K562 (cell line): ENCODE data around the gene PRR29. TPM values are rescaled to one million over a fixed set of nuclear protein-coding genes. Genes with fewer than 3 reads are reported as not detected.
A peak's percentile ranks its signal among the peaks of the same experiment; 100 is the strongest.

Experiments
- CBX5 ChIP-seq: IDR thresholded peaks from 2 replicates; pipeline ENCODE4 v1.6.1; 2014; ENCODE audit warnings: low read depth, borderline replicate concordance
- CHD7 ChIP-seq: fragments of 200-600 bp; sonication (generic); IDR thresholded peaks from one replicate; pipeline ENCODE4 v1.6.1; 2012; ENCODE audit warnings: mild to moderate bottlenecking, low read depth, low read length, inconsistent platforms
- CTCF ChIP-seq, 3 experiments: IDR thresholded peaks in 2 of 3; conservative IDR thresholded peaks in 1 of 3; 2 replicates each; pipeline ENCODE4 v1.5.1; 2011 to 2012; ENCODE audit warnings: low read length in 3 of 3, mild to moderate bottlenecking in 3 of 3, control low read depth in 2 of 3, improper control_type of control experiment in 1 of 3, inconsistent platforms in 1 of 3, low read depth in 1 of 3, mixed read lengths in 1 of 3, moderate library complexity in 1 of 3; ENCODE audit not compliant: insufficient read depth in 2 of 3
- EP300 ChIP-seq: IDR thresholded peaks from 2 replicates; pipeline ENCODE4 v1.6.1; 2012; ENCODE audit warnings: low read length, improper control_type of control experiment
- HDAC1 ChIP-seq, 2 experiments: fragments of 450-650 bp; IDR thresholded peaks; 2 replicates each; pipeline ENCODE4 v1.6.1; 2016 to 2017; ENCODE audit warnings: inconsistent platforms in 1 of 2, mild to moderate bottlenecking in 1 of 2, moderate library complexity in 1 of 2
- JUND ChIP-seq, 2 experiments: IDR thresholded peaks; 2 replicates in 1 of 2; 3 replicates in 1 of 2; pipeline ENCODE4 v1.6.1; 2011; ENCODE audit warnings: borderline replicate concordance in 2 of 2, low read depth in 2 of 2, low read length in 2 of 2, improper control_type of control experiment in 1 of 2, missing biosample characterization in 1 of 2, missing genetic modification characterization in 1 of 2, missing genetic modification reagents in 1 of 2
- KLF6 ChIP-seq: fragments of 250-450 bp; sonication (Bioruptor Pico); IDR thresholded peaks from 2 replicates; pipeline ENCODE4 v1.4.0; 2020; ENCODE audit warnings: mild to moderate bottlenecking, moderate library complexity, borderline replicate concordance
- MXI1 ChIP-seq: IDR thresholded peaks from 2 replicates; pipeline ENCODE4 v1.6.1; 2011; ENCODE audit warnings: low read depth, mild to moderate bottlenecking, improper control_type of control experiment, low read length
- NCOA1 ChIP-seq: fragments of 450-650 bp; IDR thresholded peaks from 2 replicates; pipeline ENCODE4 v1.6.1; 2016; ENCODE audit warnings: low read depth
- SOX6 ChIP-seq: fragments of 450-650 bp; IDR thresholded peaks from 2 replicates; pipeline ENCODE4 v1.6.1; 2014; ENCODE audit warnings: mild to moderate bottlenecking
- ZNF445 ChIP-seq: fragments of 250-450 bp; sonication (Bioruptor Pico); IDR thresholded peaks from 2 replicates; pipeline ENCODE4 v1.4.0; 2020; ENCODE audit warnings: low read depth, mild to moderate bottlenecking, moderate library complexity
- polyA plus RNA-seq, 8 experiments: library from polyadenylated mRNA; depleted of rRNA in 4 of 8; stranded (reverse) in 5 of 8; unstranded in 3 of 8; fragments of >200 nt; fragmentation: Nextera tagmentation in 2 of 8; fragmentation: Illumina TruSeq in 1 of 8; extraction: Ambion mirVana in 2 of 8; extraction: Trizol in 1 of 8; gene quantifications; 2 replicates each; pipeline versions ENCODE4 v1.2.1 to v1.2.3, GENCODE V29; 2011 to 2014; ENCODE audit warnings: inconsistent platforms in 1 of 8, missing spikeins in 1 of 8
- total RNA-seq, 7 experiments: library from RNA; depleted of rRNA in 6 of 7; stranded (reverse); fragments of >200 nt in 6 of 7; fragmentation: Illumina TruSeq in 2 of 7; extraction: Trizol in 2 of 7; gene quantifications; 2 replicates each; pipeline versions ENCODE4 v1.2.1 to v1.2.3, GENCODE V29; 2011 to 2021; ENCODE audit warnings: low replicate concordance in 1 of 7
- TF ChIP-seq, protein P1 (sequence below): sonication (generic); formaldehyde crosslinking; IDR thresholded peaks from 2 replicates; pipeline ENCODE4 v1.8.0; 2023; ENCODE audit warnings: mild to moderate bottlenecking, missing genetic modification reagents

Gene PRR29
- total and polyA plus RNA-seq, 9 of the 15 experiments (the other 6 are each of a cell fraction or from before 2014, with no cell fraction given), result 0.08 to 0.58 (median 0.15) TPM; not detected in 5

GRCh38 chr17:64006361-64007088 is 8.4 kb downstream of the PRR29 start (continued):
- TF ChIP-seq CHD7 (no peak), SOX6 (peak; percentile 89), HDAC1 (IDR thresholded peaks at IDR 0.05) (peak in 1 of 2 experiments; percentile 85; a peak in 2 of 4 replicates), MXI1 (no peak), ZNF445 (CRISPR knock-in tag) (no peak), CBX5 (no peak), KLF6 (0 out of 2 replicates have a peak, but pooled peaks have one; percentile 5), EP300 (peak; percentile 89), JUND (IDR thresholded peaks at IDR 0.05; ENCODE audit: borderline replicate concordance, low read depth, low read length) (peak; percentile 90), JUND (tag; IDR thresholded peaks at IDR 0.05; ENCODE audit: borderline replicate concordance, low read depth, low read length) (peak; percentile 91; the same call in 2 of the 3 replicates), CTCF (IDR thresholded peaks at IDR 0.05 in 2 of 3, conservative IDR thresholded peaks at IDR 0.05 in 1 of 3; ENCODE audit: insufficient read depth in 2 of 3, low read depth in 1 of 3, low read length in 3 of 3) (no peak), NCOA1 (peak; percentile 56; the same call in 1 of the 2 replicates)
- TF ChIP-seq, protein P1, sequence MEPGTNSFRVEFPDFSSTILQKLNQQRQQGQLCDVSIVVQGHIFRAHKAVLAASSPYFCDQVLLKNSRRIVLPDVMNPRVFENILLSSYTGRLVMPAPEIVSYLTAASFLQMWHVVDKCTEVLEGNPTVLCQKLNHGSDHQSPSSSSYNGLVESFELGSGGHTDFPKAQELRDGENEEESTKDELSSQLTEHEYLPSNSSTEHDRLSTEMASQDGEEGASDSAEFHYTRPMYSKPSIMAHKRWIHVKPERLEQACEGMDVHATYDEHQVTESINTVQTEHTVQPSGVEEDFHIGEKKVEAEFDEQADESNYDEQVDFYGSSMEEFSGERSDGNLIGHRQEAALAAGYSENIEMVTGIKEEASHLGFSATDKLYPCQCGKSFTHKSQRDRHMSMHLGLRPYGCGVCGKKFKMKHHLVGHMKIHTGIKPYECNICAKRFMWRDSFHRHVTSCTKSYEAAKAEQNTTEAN (CRISPR knock-in tag), result no peak
